ENCODE measurements around the gene MEGF11.
"Not testable (repeated sequence)": the region's sequence is repeated elsewhere in the genome, so short reads cannot be mapped to it uniquely, and the experiment has no call there.

MEGF11 gene

DNA sequence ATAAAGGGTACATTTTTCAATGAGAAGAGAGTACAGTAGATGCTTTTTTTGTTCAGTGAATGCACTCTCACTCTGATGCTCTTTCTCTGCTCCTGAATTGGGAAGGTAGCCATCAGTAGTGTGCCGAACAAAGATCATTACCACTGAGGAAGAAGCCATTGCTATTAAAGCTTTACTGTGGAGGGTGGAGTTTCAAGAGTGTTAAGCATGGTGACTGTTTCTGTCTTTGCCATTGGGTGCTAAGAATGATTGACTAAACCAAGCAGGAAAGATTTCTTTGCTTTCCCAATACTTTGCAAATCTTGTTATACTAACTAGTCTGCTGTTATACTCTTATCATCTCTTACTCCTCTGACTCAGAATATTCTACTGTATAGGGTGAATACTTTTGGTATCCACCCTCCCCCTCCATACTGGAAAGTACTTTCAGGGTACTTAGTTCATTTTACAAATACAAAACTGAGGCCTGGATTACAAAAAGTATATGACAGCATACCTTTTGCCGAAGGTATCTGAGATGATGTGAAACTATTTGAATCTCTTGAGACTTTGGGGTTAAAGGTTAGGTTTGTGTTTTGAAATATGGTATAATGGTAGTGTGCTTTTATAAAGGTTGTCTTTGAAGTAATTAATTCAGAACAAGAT lies 382.5 kb downstream of the MEGF11 start:
- TF ChIP-seq, protein P1, sequence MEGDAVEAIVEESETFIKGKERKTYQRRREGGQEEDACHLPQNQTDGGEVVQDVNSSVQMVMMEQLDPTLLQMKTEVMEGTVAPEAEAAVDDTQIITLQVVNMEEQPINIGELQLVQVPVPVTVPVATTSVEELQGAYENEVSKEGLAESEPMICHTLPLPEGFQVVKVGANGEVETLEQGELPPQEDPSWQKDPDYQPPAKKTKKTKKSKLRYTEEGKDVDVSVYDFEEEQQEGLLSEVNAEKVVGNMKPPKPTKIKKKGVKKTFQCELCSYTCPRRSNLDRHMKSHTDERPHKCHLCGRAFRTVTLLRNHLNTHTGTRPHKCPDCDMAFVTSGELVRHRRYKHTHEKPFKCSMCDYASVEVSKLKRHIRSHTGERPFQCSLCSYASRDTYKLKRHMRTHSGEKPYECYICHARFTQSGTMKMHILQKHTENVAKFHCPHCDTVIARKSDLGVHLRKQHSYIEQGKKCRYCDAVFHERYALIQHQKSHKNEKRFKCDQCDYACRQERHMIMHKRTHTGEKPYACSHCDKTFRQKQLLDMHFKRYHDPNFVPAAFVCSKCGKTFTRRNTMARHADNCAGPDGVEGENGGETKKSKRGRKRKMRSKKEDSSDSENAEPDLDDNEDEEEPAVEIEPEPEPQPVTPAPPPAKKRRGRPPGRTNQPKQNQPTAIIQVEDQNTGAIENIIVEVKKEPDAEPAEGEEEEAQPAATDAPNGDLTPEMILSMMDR (conservative IDR thresholded peaks at IDR 0.05) = no peak
- peak overlapping the region; percentile 100 for H3K27ac ChIP-seq

DNA sequence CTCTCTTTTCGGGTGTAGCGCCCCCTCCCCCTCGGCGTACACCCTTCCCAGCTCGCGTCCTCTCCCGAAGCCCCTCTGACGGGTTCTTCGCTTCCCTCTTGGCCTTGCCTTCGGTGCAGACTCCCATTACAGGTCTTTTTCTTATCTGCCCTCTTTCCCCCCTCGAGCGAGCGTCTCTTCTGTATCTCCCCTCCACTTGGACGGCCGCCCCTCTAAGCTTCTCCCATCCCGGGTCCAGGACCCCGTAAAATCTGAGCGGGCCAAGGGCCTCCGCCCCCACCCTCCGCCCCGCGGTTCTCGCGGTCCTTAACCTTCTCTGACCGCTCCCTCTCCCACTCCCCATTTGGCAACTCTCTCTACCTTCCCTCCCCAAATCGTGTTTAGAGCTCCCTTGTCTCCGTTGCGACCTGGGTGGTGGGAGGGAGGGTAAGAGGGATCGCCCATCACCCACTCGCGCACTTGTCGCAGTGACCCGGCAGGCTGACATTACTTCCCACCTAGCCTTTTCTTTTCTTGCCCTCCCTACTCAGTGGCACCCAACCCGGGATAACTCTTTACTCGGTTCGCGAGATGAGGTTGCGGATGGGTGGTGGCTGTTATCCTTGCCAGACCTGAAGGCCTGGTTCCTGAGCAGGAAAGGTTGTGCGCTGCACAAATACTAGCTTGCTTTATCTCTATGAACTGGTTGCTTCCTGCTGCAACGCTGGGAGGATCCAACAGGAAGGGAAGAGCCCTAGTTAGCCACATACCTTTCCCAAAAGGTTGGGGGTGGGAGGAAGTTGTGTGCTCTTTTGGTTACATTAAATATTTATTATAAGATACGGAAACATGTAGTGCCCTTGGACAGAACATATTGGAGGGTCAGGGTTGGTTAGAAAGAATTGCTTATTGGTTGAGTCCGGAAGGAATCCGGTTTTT lies 383.3 kb downstream of the MEGF11 start:
- TF ChIP-seq, protein P1 (conservative IDR thresholded peaks at IDR 0.05) = no peak
- H3K27ac ChIP-seq = peak overlapping the region; percentile 100

DNA sequence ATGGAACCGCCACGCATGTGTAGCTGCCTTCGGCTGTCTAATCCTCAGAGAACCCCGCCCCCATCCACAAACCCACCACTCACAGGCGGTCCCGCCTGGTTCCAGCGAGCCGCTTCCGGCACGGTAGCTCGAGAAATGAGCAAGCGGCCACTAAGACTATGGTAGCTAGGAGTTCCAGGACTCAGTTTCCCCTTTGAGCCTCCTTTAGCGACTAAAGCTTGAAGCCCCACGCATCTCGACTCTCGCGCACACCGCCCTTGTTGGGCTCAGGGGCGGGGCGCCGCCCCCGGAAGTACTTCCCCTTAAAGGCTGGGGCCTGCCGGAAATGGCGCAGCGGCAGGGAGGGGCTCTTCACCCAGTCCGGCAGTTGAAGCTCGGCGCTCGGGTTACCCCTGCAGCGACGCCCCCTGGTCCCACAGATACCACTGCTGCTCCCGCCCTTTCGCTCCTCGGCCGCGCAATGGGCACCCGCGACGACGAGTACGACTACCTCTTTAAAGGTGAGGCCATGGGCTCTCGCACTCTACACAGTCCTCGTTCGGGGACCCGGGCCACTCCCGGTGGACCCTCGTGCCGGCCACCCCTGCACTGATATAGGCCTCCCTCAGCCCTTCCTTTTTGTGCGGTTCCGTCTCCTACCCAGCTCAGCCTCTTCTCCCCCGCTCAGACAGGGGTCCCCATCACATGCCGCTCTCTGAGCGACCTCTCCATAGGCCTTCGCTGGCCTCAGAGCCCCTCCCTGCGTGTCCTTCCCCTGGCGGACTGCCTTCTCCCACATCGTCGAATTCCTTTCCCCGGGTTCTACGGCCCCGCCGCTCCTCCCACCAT lies 384.2 kb downstream of the MEGF11 start, which contains the start of gene RAB11A:
TSS of gene RAB11A (plus strand) at position 366 of the 828 bp plus-strand sequence. CDS start at position 461, 95 bp downstream.
- TF ChIP-seq, protein P1 (conservative IDR thresholded peaks at IDR 0.05) = peak; percentile 60
- peak within 1 kb of the TSS; percentile 100 for H3K27ac ChIP-seq

DNA sequence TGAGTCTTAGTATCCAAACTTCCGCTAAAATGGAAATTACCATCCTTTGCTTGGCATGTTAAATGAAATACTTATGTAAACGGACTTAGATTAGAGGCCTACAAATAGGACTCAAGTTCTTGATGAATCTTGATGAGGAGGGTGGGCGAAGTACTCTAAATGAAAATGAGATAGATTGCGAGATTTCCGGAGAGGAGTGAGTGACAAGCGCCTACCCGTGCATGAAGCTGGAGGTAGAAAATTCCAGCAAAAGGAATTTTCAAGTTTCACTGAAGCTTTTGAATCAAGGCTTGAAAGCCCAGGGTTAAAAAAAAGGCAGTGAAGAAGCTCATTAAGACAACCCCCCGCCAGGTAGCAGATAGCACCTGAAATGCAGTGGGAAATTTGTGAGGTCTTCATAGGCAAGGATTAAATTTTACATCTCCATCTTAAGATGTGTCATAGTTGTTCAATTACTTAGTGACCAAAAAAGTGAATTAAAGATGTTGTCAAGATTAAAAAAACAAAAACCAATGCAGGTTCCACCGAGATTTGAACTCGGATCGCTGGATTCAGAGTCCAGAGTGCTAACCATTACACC lies 384.9 kb downstream of the MEGF11 start:
- peak overlapping the region; percentile 100 for H3K27ac ChIP-seq
- TF ChIP-seq, protein P1 (conservative IDR thresholded peaks at IDR 0.05) = no peak

DNA sequence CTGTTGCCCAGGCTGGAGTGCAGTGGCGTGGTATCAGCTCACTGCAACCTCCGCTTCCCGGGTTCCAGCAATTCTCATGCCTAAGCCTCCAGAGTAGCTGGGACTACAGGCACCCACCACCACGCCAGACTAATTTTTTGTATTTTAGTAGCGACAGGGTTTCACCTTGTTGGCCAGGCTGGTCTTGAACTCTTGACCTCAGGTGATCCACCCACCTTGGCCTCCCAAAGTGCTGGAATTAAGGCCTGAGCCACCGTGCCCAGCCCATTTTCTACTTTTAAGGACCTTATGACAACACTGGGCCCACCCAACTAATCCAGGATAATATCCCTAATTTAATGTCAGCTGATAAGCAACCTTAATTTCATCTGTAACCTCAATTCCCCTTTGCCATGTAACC lies 385.6 kb downstream of the MEGF11 start:
- not testable (repeated sequence) for H3K27ac ChIP-seq

DNA sequence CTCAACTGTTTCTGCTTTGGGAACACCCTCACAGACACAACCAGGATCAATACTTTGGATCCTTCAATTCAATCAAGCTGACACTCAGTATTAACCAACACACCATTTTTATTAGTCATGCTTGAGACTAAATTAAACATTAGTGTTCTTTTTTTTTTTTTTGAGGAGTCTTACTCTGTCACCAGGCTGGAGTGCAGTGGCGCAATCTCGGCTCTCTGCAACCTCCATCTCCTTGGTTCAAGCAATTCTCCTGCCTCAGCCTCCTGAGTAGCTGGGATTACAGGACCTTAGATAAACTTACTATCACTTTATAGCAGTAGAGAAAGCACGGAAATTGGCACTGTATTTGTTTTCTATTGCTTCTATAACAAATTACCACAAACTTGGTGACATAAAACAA lies 386.3 kb downstream of the MEGF11 start:
- H3K27ac ChIP-seq = no peak overlapping the region
- TF ChIP-seq, protein P1 (conservative IDR thresholded peaks at IDR 0.05) = no peak

DNA sequence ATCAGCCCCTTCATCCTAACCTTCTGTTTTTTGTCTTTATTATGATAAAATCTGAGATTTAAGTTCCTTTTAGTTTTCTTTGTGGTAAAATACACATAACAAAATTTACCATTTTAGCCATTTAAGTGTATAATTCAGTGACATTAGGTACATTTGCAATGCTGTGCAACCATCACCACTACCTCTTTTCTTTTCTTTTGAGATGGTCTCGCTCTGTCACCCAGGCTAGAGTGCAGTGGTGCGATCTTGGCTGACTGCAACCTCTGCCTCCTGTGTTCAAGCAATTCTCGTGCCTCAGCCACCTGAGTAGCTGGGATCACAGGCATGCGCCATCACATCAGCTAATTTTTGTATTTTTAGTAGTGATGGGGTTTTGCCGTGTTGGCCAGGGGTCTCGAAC lies 390.4 kb downstream of the MEGF11 start:
- TF ChIP-seq, protein P1 (conservative IDR thresholded peaks at IDR 0.05) = no peak
- no peak overlapping the region for H3K27ac ChIP-seq
